ENCODE results near the gene C10orf62. TPM values are rescaled to one million over a fixed set of nuclear protein-coding genes. Genes with fewer than 3 reads are reported as not detected.

C10orf62 gene
- total and polyA plus RNA-seq, 2 of the 13 experiments (the other 11 are each of a cell fraction or from before 2014, with no cell fraction given) = 0.61 to 1.6 TPM

GRCh38 chr10:97584060-97584797, 5.3 kb upstream of the C10orf62 start, which contains the start of gene HOGA1 (continued):
- TF ChIP-seq ZNF646 (CRISPR knock-in tag; IDR thresholded peaks at IDR 0.05) (0 out of 2 replicates have a peak, but pooled peaks have one; percentile 34), ZNF430 (CRISPR knock-in tag; IDR thresholded peaks at IDR 0.05) (peak; percentile 62; the same call in 1 of the 2 replicates), NPAS2 (CRISPR knock-in tag; IDR thresholded peaks at IDR 0.05; ENCODE audit: borderline replicate concordance) (no peak), NCOR1 (IDR thresholded peaks at IDR 0.05; ENCODE audit: borderline replicate concordance, low read length) (peak; percentile 42; the same call in 1 of the 2 replicates), ZSCAN12 (CRISPR knock-in tag; IDR thresholded peaks at IDR 0.05) (no peak), ARNTL (CRISPR knock-in tag; IDR thresholded peaks at IDR 0.05) (peak; percentile 83), TBX3 (IDR thresholded peaks at IDR 0.05; ENCODE audit: borderline replicate concordance) (no peak), CCDC6 (CRISPR knock-in tag; IDR thresholded peaks at IDR 0.05) (0 out of 2 replicates have a peak, but pooled peaks have one; percentile 43), LCORL (IDR thresholded peaks at IDR 0.05) (no peak), LCORL (CRISPR knock-in tag; IDR thresholded peaks at IDR 0.05) (peak; percentile 14), ZNF451 (CRISPR knock-in tag; IDR thresholded peaks at IDR 0.05) (no peak), ZNF143 (CRISPR knock-in tag; IDR thresholded peaks at IDR 0.05) (peak; percentile 77), PHF21A (CRISPR knock-in tag; IDR thresholded peaks at IDR 0.05) (peak; percentile 50; the same call in 1 of the 2 replicates), RFXANK (CRISPR knock-in tag; IDR thresholded peaks at IDR 0.05) (no peak), CENPX (CRISPR knock-in tag; IDR thresholded peaks at IDR 0.05) (no peak), IRF2 (CRISPR knock-in tag; IDR thresholded peaks at IDR 0.05) (0 out of 2 replicates have a peak, but pooled peaks have one; percentile 34), RFXAP (CRISPR knock-in tag; IDR thresholded peaks at IDR 0.05; ENCODE audit: borderline replicate concordance) (0 out of 2 replicates have a peak, but pooled peaks have one; percentile 47), KAT8 (CRISPR knock-in tag; IDR thresholded peaks at IDR 0.05) (peak; percentile 45; the same call in 1 of the 2 replicates), THAP11 (CRISPR knock-in tag; IDR thresholded peaks at IDR 0.05) (peak; percentile 58; the same call in 1 of the 2 replicates), MIER2 (CRISPR knock-in tag; IDR thresholded peaks at IDR 0.05) (0 out of 2 replicates have a peak, but pooled peaks have one; percentile 15), SALL2 (CRISPR knock-in tag; IDR thresholded peaks at IDR 0.05) (0 out of 2 replicates have a peak, but pooled peaks have one; percentile 5), ZFP36L2 (CRISPR knock-in tag; IDR thresholded peaks at IDR 0.05) (0 out of 2 replicates have a peak, but pooled peaks have one; percentile 35), ATAD3A (CRISPR knock-in tag; IDR thresholded peaks at IDR 0.05) (no peak), XRCC5 (optimal IDR thresholded peaks at IDR 0.05; ENCODE audit: low read length) (peak; percentile 62), FOSL2 (CRISPR knock-in tag; IDR thresholded peaks at IDR 0.05) (peak; percentile 39; the same call in 1 of the 2 replicates), HNRNPL (IDR thresholded peaks at IDR 0.05; ENCODE audit: low read depth, low read length) (peak; percentile 89)
